Keratinocyte (primary cell): ENCODE data around the gene TPCN2.

Source experiments
- CTCF ChIP-seq, 3 experiments: IDR thresholded peaks in 1 of 3; conservative IDR thresholded peaks in 1 of 3; optimal IDR thresholded peaks in 1 of 3; 2 replicates in 2 of 3; 3 replicates in 1 of 3; pipeline versions ENCODE3 to v1.5.1; 2011; ENCODE audit warnings: low read length in 3 of 3, mild to moderate bottlenecking in 3 of 3, moderate library complexity in 2 of 3, control low read depth in 1 of 3, inconsistent platforms in 1 of 3; ENCODE audit not compliant: insufficient read depth in 2 of 3; ENCODE audit errors: extremely low read depth in 1 of 3
- EZH2 ChIP-seq: IDR thresholded peaks from one replicate; pipeline ENCODE4 v1.6.1; 2012; ENCODE audit warnings: inconsistent platforms, mild to moderate bottlenecking, low read length, moderate library complexity

- TF ChIP-seq CTCF (optimal IDR thresholded peaks at IDR 0.05 in 1 of 3, IDR thresholded peaks at IDR 0.05 in 1 of 3, conservative IDR thresholded peaks at IDR 0.05 in 1 of 3; ENCODE audit: extremely low read depth in 1 of 3, insufficient read depth in 2 of 3, low read length in 3 of 3): no peak
- no peak for TF ChIP-seq EZH2
These were observed 74.1 kb downstream of the TPCN2 start for GRCh38 chr11:69122630-69123431.
